ENCODE data around the gene C19orf73.

GRCh38 chr19:49120325-49120683 lies 1.4 kb upstream of the C19orf73 start:
- TF ChIP-seq POLR2A (IDR thresholded peaks at IDR 0.05), result no peak
- TF ChIP-seq, protein P1, sequence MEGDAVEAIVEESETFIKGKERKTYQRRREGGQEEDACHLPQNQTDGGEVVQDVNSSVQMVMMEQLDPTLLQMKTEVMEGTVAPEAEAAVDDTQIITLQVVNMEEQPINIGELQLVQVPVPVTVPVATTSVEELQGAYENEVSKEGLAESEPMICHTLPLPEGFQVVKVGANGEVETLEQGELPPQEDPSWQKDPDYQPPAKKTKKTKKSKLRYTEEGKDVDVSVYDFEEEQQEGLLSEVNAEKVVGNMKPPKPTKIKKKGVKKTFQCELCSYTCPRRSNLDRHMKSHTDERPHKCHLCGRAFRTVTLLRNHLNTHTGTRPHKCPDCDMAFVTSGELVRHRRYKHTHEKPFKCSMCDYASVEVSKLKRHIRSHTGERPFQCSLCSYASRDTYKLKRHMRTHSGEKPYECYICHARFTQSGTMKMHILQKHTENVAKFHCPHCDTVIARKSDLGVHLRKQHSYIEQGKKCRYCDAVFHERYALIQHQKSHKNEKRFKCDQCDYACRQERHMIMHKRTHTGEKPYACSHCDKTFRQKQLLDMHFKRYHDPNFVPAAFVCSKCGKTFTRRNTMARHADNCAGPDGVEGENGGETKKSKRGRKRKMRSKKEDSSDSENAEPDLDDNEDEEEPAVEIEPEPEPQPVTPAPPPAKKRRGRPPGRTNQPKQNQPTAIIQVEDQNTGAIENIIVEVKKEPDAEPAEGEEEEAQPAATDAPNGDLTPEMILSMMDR (IDR thresholded peaks at IDR 0.05), result no peak

All from esophagus squamous epithelium (tissue), 4 donors.